Lung microvascular endothelial cell (primary cell): ENCODE data around the gene HERC2. TPM values are rescaled to one million over a fixed set of nuclear protein-coding genes. Genes with fewer than 3 reads are reported as not detected.
"Not testable (repeated sequence)": the region's sequence is repeated elsewhere in the genome, so short reads cannot be mapped to it uniquely, and the experiment has no call there.

ENCODE experiments used
- DNase-seq, 2 donors: peaks; one replicate each; pipeline versions ENCODE4 v3.0.0 to v3.0.0-alpha.2; 2010; ENCODE audit warnings: low read depth in 2 of 2
- total RNA-seq: library from RNA; depleted of rRNA; stranded (reverse); fragments of >200 nt; gene quantifications from 2 replicates; pipeline ENCODE4 v1.2.1, GENCODE V29; 2014

Gene HERC2
- total RNA-seq, 1 donor from 2014 or later, result 48.6 TPM

DNA sequence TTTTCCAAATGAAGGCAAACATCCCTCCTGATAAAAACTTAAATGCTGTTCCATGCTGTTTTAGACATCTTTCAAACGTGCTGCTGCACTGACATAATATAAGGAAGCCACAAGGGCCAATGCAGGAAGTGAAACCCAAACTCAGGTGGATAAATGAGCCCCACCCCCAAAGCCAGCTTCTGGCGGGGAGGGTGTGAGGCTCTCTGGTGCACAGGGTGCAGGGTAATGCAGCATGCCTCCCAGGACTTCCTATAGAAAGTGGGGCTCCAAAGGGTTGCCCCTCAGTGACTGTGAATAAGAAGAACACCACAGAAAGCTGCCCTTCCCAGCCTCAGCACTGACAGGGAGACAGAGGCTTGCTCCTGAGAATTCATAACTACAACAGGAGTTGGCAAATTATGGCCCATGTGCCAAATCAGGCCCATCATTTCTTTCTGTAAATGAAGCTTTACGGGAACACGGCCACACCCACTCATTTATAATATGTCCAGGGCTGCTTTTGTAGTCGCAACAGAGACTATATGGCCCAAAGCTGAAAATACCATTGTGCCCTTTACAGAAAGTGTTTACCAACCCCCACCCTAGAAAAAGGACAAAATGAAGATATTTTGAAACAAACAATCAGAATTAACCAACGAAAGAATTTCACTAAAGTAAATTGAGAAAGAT, 185.6 kb downstream of the HERC2 start:
- DNase-seq, result not testable (repeated sequence)

DNA sequence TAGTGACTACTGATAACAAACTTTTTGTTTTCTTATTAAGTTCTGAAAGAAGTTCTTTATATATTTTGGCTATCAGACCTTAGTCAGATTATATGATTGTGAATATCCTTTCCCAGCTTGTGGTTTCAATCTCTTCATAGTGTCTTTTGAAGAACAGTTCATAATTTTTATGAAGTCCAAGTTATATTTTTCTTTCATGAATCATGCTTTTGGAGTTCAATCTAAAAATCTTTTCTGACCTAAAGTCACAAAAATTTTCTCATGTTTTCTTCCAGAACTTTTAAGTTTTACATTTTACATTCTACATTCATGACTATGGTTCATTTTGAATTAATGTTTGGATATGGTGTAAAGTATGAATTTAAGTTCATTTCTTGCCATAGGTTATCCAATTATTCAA, 188.7 kb downstream of the HERC2 start:
- no peak for DNase-seq

DNA sequence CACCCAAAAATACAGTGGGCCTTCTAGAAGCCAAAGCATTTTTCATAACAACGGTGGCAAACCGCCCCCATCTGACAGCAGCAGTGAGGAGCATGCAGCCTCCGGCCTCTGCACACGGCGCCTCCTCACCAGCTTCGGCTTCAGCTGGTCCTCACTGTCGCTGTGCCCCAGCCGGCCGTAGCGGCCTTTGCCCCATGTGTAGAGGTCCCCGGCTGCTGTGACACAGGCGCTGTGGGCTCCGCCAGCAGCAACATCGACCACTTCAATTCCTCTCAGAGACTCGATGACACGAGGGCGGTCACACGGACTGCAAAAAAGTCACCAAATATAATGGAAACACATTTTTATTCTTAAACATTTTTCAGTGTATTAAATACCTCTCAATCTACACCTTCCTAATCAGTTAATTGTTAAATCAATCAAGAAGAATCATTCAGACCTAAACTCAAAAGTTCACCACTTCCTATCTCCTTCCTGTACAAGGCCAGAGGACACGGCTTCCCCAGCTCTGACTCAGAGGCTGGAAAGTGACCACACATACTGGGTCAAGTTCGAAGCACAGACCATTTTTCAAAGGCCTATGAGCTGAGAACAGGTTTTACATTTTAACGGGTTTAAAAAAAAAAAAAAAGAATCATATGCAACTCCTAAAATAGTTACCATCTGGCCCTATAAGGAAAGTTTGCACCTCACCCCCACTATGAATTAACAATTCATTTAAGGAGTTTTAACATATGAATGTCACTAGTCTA, 189.3 kb downstream of the HERC2 start:
- DNase-seq, result peak; percentile 61 to 70

DNA sequence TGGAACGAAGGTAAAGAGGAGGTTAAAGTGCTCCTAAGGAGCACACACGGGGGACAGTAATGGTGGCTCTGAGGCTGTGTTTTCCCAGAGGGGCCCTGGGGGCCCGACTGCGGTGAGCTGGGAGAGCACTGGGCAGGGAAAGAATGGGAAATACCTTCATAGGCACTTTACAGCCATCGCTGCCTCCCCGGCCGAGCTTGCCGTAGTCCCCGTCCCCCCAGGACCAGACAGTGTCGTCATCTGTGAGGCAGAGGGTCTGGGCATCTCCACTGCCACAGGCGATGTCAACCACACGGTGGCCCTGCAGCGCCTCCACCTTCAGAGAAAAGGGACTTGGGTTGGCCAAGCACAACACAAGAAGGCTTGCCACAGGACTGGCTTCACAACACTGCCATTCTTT, 190.0 kb downstream of the HERC2 start:
- no peak for DNase-seq

DNA sequence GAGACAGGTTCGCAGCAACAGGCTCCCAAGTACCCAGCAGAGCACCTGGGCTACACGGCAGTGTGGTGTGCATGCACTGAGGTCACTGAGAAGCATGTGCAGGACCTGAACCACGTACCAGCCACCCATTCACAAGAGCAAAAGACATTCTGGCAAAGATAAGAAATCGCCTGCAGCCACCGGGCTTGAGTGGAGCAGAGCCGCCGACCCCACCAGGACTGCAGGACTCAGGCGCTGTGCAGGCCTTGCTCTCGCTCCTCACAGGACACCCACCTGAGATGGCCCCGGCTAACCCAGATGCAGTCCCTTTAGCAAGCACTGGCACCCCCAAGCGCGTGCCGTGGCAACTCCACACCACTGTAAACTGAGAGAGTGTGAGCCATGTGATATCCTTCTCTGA, 190.6 kb downstream of the HERC2 start:
- no peak for DNase-seq

DNA sequence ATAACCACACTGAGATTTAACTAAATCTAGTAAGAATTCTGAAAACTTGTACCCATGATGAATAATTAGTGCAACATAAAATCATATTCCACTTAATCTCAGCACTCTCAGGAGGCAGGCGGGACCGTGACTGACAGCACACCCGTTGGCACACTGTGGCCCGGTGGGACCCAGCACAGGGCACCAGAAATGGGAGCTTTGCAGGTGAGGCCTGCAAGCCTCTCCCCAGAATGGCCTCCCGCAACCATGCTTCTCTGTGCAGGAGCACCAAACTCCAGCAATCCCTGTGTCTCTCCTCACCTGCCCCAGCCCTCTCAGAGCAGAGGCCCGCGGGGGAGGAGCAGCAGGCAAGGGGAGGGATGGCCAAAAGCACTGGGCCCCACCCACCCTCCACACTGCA, 191.3 kb downstream of the HERC2 start:
- no peak for DNase-seq

DNA sequence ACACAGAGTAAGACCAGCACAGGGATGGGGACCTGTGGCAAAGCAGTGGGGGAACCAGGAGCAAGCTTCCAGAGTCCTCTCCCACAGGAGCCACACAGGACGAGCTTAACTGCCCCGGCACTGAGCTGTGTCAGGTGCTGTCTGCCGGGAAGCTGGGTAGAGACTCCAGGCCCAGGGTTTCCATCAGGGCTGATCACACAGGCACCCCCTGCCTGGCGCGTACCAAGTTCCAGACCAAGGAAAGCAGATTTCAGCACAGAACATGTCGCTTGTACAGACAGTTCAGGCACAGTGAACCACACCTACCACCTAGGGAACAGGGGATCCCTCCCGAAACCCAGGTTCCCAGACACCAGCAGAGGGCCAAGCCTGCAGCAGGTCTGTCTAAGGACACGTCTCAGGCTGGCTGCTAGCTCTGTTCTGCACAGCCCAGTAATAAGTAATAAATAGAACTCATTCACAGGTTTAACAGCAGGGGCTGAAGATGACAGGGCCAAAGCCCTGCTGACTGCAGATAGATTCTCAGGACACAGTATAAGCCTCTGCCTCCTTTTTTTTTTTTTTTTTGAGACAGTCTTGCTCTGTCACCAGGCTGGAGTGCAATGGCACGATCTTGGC, 192.6 kb downstream of the HERC2 start:
- DNase-seq, result no peak

DNA sequence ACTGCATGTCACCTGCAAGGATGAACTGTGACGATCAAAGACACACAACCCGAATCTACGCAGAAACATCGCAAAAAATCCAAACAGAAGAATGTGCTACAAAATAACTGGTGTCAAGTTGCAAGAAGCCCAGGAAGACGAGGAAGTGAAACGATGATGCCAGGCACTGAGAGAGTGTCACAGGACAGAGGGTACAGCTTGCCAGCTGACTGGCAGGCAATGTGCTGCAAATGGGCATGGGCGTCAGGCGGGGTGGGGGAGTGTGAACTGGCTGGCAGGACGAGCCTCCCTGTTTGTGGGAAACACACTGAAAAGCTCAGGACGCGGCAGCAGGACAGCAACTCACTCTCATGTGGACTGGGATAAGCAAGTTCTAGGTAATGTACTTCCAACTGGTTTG, 193.9 kb downstream of the HERC2 start:
- no peak for DNase-seq

DNA sequence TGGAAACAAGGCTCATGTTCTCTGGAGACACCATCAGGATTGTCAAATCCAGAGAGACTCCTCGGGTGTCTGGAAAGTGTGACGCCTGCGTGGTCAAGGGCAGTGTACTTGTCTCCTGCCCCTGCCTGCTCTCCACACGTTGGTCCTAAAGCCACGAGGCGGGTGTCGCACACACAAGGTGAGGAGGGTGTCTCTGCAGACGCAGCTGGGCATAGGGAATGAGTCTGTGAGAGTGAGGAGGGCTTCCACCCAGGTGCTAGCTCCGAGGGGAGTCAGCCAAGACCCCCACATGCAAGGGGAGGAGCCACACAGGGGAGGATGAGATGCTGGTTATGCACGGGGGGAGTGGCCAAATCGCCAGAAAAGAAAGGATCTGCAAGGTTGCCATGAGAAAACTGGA, 194.9 kb downstream of the HERC2 start:
- DNase-seq, result no peak

DNA sequence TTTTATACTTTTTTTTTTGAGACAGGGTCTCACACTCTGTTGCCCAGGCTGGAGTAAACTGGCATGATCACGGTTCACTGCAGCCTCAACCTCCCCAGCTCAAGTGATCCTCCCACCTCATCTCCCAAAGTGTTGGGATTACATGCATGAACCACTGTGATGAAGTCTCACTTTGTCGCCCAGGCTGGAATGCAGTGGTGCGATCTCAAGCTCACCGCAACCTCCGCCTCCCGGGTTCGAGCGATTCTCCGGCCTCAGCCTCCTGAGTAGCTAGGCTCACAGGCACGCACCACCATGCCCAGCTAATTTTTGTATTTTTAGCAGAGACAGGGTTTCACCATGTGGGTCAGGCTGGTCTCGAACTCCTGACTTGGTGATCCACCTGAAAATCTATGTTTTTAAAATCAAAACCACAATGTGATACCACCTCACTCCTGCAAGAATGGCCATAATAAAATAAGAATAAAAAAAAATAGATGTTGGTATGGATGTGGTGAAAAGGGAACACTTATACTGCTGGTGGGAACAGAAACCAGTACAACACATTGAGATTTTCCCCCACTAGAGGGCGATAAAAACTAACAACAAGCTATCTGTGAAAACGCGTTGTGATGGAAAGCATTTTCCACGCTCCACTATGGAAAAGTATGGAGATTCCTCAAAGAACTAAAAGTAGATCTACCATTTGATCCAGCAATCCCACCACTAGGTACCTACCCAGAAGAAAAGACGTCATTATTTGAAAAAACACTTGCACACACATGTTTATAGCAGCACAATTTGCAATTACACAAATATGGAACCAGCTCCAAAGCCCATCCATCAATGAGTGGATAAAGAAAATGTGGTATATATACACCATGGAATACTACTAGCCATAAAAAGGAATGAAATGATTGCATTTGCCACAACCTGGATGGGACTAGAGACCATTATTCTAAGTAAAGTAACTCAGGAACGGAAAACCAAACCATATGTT, 196.0 kb downstream of the HERC2 start:
- peak; percentile 71 to 85 for DNase-seq

DNA sequence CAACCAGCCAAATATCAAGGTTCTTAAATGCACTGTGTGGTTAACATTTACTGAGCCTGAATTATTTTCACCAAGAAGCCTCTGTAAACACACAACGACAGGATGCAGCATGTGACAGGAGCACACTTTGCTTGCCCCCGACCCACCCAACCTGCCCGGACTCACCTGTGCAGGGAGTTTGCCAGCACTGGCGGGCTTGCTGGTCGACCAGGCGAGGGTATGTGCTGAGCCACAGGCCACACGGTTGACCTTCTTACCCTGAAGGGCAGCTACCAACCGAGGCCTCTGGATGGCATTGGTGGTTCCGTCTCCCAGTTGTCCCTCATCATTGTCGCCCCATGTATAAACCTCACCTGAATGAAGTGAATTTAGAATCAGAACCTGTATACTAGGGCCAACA, 197.1 kb downstream of the HERC2 start:
- no peak for DNase-seq

DNA sequence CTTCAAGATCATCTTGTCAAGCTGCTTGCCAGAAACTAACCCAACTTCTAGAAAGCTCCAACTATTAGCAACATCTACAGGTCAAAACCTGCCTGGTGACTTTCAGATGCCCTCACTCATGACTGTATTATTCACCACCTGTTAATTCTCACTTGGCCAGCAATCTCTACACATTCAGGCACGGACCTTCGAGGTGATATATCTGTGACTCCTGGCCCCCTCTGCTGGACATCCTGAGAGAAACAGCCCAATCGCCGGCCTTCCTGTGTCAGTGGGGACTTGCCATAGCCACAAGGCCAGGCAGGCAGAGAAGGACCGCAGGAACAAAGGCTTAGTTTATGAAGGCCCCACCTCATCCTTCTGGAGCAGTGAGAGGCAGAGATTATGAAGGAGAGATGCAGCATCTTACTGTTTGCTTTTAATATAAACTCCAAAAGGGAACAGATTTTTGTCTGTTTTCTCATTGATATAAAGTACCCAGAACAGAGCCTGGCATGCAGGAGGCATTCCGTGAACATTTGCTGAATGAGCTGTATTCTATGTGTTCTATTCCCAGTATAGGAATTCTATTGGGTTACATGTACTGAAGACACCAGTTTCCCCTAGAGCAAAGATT, 198.5 kb downstream of the HERC2 start:
- peak; percentile 78 to 87 for DNase-seq

DNA sequence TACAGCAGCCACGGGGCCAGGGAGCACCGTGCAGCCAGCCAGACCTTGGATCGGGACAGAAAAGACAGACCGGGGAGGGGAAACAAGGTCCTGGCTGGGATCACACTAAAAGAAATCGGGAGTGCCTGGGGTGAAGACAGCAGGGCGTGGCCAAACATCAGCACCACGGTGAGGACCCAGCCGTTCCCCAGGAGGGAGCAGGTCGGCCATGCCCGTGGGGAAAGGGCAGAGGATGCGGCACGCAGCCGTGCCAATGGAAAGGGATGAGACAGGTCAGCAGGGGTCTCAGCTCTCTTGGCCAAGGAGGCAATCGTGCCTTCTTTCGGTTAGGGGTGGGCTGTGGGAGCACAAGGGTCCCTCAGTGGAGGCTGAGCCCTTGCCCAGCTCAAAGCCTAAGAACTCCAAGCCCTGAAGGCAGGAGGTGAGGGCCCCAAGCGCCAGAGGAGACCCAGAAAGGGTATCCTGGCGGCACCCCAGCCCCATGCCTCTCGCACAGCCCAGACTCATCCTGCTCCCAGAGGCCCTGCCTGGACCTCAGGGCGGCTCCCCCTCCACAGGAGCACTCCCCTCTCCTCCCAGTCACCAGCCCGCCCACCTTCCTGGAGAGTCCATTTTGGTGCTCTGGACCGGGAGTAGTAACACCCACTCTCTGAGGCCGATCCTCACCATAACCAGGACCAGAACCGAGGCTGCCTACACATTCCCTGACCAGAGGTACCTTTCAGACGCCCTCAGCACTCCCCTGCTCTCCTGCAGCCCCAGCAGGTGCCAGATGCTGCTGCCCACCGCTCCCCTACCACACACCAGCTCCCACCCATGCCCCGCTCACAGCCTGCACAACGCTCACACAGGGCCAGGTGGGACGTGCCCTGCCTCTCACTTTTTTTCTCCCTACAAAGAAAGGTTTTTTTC, 199.7 kb downstream of the HERC2 start:
- DNase-seq, result no peak

DNA sequence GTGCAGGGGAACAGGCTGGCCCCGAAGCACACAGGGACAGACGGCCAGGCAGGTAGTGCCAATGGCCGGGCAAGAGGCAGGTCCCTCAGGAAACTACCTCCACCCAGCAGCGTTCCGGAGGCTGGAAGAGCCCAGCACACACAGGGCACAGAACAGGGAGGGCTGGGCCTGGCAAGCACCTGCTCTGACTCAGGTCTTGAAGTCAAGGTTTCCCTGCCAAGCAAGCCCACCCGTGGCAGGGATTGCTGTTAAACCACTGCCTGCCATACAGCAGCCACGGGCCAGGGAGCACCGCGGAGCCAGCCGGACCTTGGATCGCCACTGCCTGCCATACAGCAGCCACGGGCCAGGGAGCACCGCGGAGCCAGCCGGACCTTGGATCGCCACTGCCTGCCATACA, 200.4 kb downstream of the HERC2 start:
- DNase-seq, result not testable (repeated sequence)

DNA sequence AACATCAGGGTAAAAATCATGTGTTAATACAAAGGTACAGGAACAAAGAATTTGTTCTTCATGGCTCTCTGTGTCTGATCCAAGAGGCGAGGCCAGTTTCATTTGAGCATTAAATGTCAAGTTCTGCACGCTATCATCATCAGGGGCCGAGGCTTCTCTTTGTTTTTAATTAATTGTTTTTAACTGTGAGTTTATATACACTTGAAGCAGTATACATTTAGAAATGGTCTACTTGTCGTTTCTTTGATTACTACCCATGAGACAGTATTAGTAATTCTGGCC, 201.7 kb downstream of the HERC2 start:
- DNase-seq, result no peak

DNA sequence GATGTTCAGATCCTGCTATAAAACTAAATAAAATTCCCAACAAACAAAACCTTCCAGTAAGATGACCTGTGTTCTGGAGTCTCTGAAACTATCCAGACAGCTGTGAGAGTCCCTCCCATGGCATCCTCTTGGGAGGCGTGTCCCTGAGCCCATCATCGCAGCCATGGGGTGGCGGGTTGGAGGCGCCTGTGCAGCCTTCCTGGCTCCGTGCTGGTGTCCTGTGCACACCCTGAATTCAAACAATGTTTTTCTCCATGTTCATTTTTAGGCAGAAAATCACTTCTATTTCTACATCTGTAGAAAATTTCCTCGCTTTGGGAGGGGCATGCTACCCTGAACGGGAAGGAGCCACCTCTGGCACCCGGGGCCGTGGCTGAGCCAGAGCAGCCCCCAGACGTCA, 203.4 kb downstream of the HERC2 start:
- DNase-seq, result no peak

DNA sequence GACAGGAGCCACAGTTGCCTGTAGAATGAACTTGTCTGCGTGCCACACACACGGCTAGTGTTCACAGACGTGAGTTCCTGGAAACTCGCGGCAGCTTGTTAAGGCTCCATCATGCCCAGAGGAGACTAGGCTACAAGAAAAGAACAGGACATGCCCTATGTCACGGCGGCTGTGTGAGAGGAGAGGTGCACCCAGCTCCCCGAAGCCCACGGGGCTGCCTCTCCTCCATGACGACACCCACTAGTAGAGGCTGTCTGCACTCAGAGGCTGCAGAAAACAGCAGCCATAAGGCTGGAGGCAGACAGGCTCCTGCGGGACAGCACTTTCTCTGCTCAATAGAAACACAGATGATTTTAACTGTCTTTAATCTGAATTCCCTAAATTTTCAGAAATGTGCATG, 203.9 kb downstream of the HERC2 start:
- no peak for DNase-seq

DNA sequence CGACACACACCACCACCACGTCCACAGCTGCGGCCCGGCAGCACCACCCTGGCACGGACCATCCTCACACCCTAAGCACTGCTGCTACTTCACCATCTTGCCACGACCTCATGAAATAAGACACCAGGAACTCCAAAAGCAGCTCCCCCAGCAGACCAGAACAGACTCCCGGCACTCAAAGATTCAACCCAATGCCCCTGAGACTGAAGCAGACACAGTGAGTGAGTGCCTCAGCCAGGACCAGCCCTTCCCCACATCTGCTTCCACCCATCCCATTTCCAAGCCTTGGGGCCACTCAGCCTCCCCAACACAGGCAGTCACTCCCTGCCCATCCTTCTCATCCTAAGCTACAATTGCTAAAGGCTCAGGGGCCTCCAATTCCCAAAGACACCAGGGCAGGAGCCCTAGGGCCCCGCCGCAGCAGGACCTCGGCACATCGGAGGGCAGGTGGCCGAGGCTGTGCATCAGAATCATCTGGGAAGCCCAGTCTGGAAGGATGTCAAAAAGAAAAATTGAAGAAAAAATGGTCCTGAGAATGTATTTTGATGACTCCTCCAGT, 204.5 kb downstream of the HERC2 start:
- no peak for DNase-seq

DNA sequence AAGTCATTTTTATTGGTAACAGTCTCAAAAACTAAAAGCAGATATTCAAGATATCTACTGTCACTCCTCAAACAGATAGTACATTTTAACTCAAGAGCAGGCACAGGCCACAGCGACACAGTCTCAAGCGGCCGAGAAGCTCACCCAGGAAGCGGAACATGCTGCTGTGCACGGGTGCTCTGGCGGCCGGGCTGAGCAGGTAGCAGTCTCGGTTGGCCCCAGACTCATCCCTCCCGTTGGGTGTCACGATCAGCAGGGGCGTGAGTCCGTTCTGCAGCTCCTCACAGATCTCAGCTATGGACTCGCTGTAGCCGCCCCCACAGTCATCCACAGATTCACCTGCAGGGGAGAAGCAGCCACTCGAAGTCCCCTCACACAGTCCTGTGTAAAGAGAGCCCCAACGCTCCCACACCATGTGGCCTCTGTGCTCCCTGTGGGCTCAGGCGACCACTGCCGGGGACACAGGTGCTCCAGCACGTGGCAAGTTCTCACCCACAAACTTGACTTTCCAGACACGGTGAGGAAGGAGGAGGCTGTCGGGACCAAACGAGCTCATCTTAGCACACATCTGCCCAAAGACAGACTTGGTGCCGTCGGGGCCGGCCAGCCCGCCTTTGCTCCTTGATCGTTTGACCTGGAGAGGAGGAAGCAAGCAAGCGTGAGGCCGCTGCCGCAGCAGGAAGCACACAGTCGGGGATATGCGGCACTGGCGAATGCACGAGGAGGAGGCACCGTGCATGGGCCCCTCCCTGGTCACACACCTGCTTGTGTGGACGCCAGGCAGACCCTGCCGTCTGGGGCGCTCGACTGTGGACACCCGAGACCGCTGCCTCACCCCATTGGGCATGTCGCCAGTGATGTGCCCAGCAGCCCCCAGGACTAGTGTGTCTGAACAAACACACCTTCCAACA, 205.2 kb downstream of the HERC2 start:
- DNase-seq, result no peak
